ENCODE measurements around the gene CDHR3. TPM values are rescaled to one million over a fixed set of nuclear protein-coding genes. Genes with fewer than 3 reads are reported as not detected.
"Not testable (repeated sequence)": the region's sequence is repeated elsewhere in the genome, so short reads cannot be mapped to it uniquely, and the experiment has no call there.

Gene CDHR3
- polyA plus RNA-seq, 3 donors = 1.5 to 6.4 (median 2.8) TPM

- no peak overlapping the region for H3K27ac ChIP-seq (ENCODE audit: low read depth, low read length)
- WGBS, 3 donors = 74 to 80% (median 75%) methylated on average over 3 of the region's 3 CpGs
Measured at GRCh38 chr7:105988276-105988675, 25.2 kb downstream of the CDHR3 start.

GRCh38 chr7:105989191-105989590 lies 26.1 kb downstream of the CDHR3 start:
- WGBS, 3 donors = 30 to 72% (median 53%) methylated on average over 2 of the region's 2 CpGs
- H3K27ac ChIP-seq (ENCODE audit: low read depth, low read length) = no peak overlapping the region

GRCh38 chr7:105989686-105990085 lies 26.6 kb downstream of the CDHR3 start:
- no peak overlapping the region for H3K27ac ChIP-seq (ENCODE audit: low read depth, low read length)

GRCh38 chr7:105990141-105990540 lies 27.1 kb downstream of the CDHR3 start:
- 76 to 84% (median 76%) methylated on average over 7 of the region's 7 CpGs for WGBS, 3 donors
- no peak overlapping the region for H3K27ac ChIP-seq (ENCODE audit: low read depth, low read length)

- 47 to 67% (median 53%) methylated on average over 5 of the region's 5 CpGs for WGBS, 3 donors
- no peak overlapping the region for H3K27ac ChIP-seq (ENCODE audit: low read depth, low read length)
Measured at GRCh38 chr7:105990727-105991453, 27.8 kb downstream of the CDHR3 start.

GRCh38 chr7:105992905-105993304 lies 29.8 kb downstream of the CDHR3 start:
- no peak overlapping the region for H3K27ac ChIP-seq (ENCODE audit: low read depth, low read length)
- 48 to 76% (median 56%) methylated on average over 7 of the region's 7 CpGs for WGBS, 3 donors

GRCh38 chr7:105996860-105997737 lies 34.0 kb downstream of the CDHR3 start:
- 44 to 57% (median 47%) methylated on average over 5 of the region's 5 CpGs for WGBS, 3 donors
- no peak overlapping the region for H3K27ac ChIP-seq (ENCODE audit: low read depth, low read length)

- H3K27ac ChIP-seq (ENCODE audit: low read depth, low read length) = no peak overlapping the region
- 77 to 87% (median 84%) methylated on average over 5 of the region's 5 CpGs for WGBS, 3 donors
Measured at GRCh38 chr7:105999256-105999655, 36.2 kb downstream of the CDHR3 start.

- 78 to 85% (median 84%) methylated on average over 7 of the region's 7 CpGs for WGBS, 3 donors
- no peak overlapping the region for H3K27ac ChIP-seq (ENCODE audit: low read depth, low read length)
Measured at GRCh38 chr7:106001196-106001595, 38.1 kb downstream of the CDHR3 start.

- H3K27ac ChIP-seq (ENCODE audit: low read depth, low read length) = no peak overlapping the region
- WGBS, 3 donors = 78 to 93% (median 85%) methylated on average over 1 of the region's 1 CpG
Measured at GRCh38 chr7:106001886-106002285, 38.8 kb downstream of the CDHR3 start.

- H3K27ac ChIP-seq (ENCODE audit: low read depth, low read length) = no peak overlapping the region
- WGBS, 3 donors = 70 to 92% (median 75%) methylated on average over 5 of the region's 5 CpGs
Measured at GRCh38 chr7:106003525-106004064, 40.5 kb downstream of the CDHR3 start.

- H3K27ac ChIP-seq (ENCODE audit: low read depth, low read length) = no peak overlapping the region
- WGBS, 3 donors = 92 to 97% (median 95%) methylated on average over 5 of the region's 5 CpGs
Measured at GRCh38 chr7:106006906-106007305, 43.8 kb downstream of the CDHR3 start.

GRCh38 chr7:106007796-106008195 lies 44.7 kb downstream of the CDHR3 start:
- 84 to 95% (median 88%) methylated on average over 3 of the region's 3 CpGs for WGBS, 3 donors
- not testable (repeated sequence) for H3K27ac ChIP-seq (ENCODE audit: low read depth, low read length)

GRCh38 chr7:106009503-106010226 lies 46.6 kb downstream of the CDHR3 start:
- no peak overlapping the region for H3K27ac ChIP-seq (ENCODE audit: low read depth, low read length)
- WGBS, 3 donors = 8 to 10% (median 9%) methylated on average over 27 to 29 of the region's 29 CpGs

GRCh38 chr7:106010331-106010730 lies 47.3 kb downstream of the CDHR3 start:
- 55 to 79% (median 69%) methylated on average over 3 of the region's 3 CpGs for WGBS, 3 donors
- no peak overlapping the region for H3K27ac ChIP-seq (ENCODE audit: low read depth, low read length)

- 92 to 98% (median 95%) methylated on average over 4 of the region's 4 CpGs for WGBS, 3 donors
- H3K27ac ChIP-seq (ENCODE audit: low read depth, low read length) = no peak overlapping the region
Measured at GRCh38 chr7:106010866-106011265, 47.8 kb downstream of the CDHR3 start.

GRCh38 chr7:106012184-106012583 lies 49.1 kb downstream of the CDHR3 start:
- no peak overlapping the region for H3K27ac ChIP-seq (ENCODE audit: low read depth, low read length)
- 71 to 93% (median 87%) methylated on average over 5 of the region's 5 CpGs for WGBS, 3 donors

- no peak overlapping the region for H3K27ac ChIP-seq (ENCODE audit: low read depth, low read length)
- WGBS, 3 donors = 82 to 87% (median 86%) methylated on average over 8 of the region's 8 CpGs
Measured at GRCh38 chr7:106012935-106013439, 49.9 kb downstream of the CDHR3 start.
